DMS114 treated with DMSO at 0.1 percent for 48 hours (cell line): ENCODE measurements around the gene SLCO3A1.

Source experiments
- DNase-seq: peaks from one replicate; lab custom pipeline; 2025; ENCODE audit not compliant: unreplicated experiment; lab: John Stamatoyannopoulos, UW

The SLCO3A1 gene

GRCh38 chr15:91881569-91882297, 28.2 kb downstream of the SLCO3A1 start:
- no peak for DNase-seq

GRCh38 chr15:91882858-91883586, 29.5 kb downstream of the SLCO3A1 start:
- no peak for DNase-seq

DNA sequence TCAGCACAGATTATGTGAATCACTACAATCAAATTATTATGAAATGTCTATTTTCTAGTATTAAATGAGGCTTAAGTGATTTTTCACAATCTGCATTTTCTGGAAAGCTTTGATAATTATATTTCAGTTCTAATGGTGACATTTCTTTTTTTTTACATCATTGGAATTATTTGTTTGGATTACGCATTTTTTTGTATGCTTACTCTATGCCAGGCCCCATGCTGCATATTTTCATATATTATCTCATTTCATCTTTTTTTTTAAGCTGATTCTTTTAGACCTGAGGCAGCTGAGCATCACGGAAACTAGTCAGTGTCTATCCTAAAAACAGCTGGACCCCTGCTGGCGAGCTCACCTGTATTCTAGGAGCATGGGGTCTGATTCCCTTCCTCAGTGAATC, 31.1 kb downstream of the SLCO3A1 start:
- DNase-seq = no peak

DNA sequence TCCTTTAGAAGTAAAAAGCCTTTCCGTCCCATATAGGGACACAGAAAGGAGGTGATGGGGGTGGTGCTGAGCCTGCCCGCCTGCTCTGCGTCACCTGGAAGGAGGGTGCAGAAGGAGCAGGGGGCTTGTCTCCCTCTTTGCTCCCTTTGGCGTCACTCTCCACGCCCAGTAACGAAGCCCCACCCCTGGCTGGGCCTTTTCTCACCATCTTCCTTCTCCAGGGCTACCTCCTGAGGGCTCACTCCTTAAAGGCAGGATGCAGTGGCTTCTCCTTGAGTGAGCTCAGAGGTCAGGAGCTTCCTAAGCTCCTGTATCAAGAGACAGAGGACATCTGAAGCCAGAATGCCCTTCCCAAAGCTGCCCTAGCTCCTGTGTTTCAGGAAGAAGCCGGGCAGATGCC, 31.5 kb downstream of the SLCO3A1 start:
- no peak for DNase-seq

DNA sequence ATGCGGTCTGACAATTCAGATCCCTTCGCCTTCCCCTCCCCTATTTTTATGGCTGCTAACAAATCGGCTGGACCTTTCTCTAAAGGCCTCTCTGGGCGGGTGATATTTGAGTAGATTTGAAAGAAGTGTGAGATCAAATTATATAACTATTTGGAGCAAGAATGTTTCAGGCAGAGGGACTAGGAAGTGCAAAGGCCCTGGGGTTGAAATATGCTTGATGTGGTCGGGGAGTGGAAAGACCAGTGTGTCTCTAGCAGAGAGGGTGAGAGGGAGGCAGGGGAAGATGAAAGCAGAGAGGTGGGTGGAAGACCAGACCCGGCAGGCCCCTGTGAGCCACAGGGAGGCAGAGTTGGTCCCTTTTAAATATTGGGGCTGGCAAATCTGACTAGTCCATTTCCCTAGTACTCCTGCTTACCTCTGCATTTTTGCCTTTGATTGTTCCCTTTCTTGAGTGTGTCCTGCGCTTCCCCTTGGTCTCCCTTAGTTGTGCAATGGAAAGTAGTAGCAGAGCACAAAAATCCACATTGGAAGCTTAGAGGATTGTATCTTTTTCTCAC, 32.3 kb downstream of the SLCO3A1 start:
- no peak for DNase-seq

- DNase-seq = no peak
Measured at GRCh38 chr15:91886878-91887277, 33.4 kb downstream of the SLCO3A1 start.

- no peak for DNase-seq
Measured at GRCh38 chr15:91887321-91887720, 33.8 kb downstream of the SLCO3A1 start.

GRCh38 chr15:91887921-91888373, 34.4 kb downstream of the SLCO3A1 start:
- no peak for DNase-seq

DNA sequence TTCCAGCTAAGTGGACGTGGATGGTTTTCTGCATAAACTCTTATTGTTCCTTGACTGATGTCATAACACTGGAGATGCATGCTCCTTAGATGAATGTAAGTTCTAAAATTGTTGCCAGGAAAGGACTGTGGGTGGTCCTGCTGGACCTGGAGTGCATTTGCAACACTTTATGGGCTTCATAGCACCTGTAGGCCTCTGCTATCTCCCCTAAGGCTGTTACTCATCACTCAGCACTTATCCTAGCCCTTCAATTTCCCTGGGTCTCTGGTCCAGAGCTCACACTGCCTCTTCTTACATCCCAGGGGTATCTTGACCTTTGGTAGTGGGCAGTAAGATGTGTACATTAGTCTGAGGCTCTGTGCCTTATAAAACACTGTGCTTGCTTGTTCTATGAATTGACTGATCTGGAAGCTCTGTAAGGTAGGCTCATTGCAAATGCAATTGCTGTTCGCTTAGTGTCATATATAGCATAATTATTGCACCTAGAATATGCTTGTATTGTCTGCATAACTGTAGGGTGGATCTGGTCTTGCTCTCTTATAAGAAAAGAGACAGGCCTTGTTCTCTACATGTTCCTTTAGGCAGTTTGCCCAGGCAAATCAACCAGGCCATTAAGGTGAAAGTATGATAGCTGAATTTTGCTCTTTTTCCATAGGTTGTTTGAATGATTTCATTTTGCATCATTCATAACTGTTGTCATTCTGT, 35.8 kb downstream of the SLCO3A1 start:
- no peak for DNase-seq

GRCh38 chr15:91890614-91891013, 37.1 kb downstream of the SLCO3A1 start:
- DNase-seq = no peak

GRCh38 chr15:91891101-91891500, 37.6 kb downstream of the SLCO3A1 start:
- no peak for DNase-seq

- no peak for DNase-seq
Measured at GRCh38 chr15:91891788-91892345, 38.4 kb downstream of the SLCO3A1 start.

GRCh38 chr15:91892436-91892835, 38.9 kb downstream of the SLCO3A1 start:
- no peak for DNase-seq

GRCh38 chr15:91894606-91895005, 41.1 kb downstream of the SLCO3A1 start:
- no peak for DNase-seq

GRCh38 chr15:91895051-91895450, 41.5 kb downstream of the SLCO3A1 start:
- DNase-seq = no peak

DNA sequence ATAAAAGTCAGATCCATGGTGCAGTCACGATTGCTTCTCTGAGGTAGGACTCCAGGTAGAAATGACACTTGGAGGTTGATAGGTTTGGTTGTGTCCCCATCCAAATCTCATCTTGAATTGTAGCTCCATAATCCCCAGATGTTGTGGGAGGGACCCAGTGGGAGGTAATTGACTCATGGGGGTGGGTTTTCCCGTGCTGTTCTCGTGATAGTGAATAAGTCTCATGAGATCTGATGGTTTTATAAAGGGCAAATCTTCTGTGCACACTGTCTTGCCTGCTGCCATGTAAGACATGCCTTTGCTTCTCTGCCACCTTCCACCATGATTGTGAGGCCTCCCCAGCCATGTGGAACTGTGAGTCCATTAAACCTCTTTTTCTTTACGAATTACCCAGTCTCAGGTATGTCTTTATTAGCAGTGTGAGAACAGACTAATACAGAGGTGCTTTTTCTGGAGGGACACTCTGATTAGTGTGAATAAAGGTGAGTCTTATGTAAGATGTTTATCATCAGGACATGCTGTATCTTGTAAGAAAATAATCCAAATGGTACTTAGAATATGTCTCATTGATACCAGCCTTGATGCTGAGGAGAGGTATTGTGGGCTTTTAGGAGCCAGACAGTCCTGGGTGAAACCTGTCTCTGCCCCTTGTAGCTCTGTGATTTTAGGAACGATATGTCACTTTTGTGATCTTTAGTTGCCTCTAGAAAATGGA, 43.0 kb downstream of the SLCO3A1 start:
- no peak for DNase-seq

DNA sequence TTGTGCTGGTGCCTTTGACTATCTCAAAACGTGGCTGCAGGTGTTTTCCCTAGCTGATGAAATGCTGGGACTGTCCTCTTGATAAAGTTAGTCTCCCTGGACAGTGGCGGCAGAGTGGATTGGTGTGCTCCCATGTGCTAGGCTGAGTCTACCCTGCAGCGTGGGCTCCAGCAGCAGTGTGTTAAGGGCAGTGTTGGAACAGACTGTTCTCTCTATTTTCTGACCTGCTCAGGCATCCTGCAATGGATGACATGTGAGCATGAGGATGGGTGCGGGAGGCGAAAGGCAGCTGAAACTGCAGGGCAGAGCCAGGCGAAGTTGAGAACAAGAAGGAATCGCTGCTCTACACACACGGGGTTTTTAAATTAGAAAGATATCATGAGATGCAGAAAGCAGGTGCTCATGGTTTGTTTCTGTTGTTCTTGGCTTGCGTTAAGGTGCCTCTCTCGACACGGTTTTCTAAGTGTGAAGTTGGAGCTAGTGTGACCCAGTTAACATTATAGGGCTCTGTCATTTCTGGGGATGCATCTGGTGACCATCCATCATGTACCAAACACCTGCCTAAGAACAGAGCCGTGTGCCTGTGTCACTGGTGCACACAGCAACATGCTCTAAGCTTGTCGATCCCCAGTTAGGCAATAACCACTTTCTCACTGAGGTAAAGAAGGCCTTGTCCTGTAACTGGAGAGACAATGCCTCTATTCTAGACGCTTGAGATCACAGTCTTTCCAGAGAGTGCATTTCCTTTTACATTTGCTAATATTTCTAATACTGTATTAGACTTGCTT, 44.3 kb downstream of the SLCO3A1 start:
- no peak for DNase-seq

GRCh38 chr15:91898843-91899242, 45.3 kb downstream of the SLCO3A1 start:
- no peak for DNase-seq

- DNase-seq = no peak
Measured at GRCh38 chr15:91904942-91905341, 51.4 kb downstream of the SLCO3A1 start.

- DNase-seq = no peak
Measured at GRCh38 chr15:91908391-91908790, 54.9 kb downstream of the SLCO3A1 start.
